Psoas muscle (tissue), 8 donors: ENCODE results near the gene FTO. TPM values are rescaled to one million over a fixed set of nuclear protein-coding genes. Genes with fewer than 3 reads are reported as not detected.
"Not testable (repeated sequence)": the region's sequence is repeated elsewhere in the genome, so short reads cannot be mapped to it uniquely, and the experiment has no call there.

ENCODE experiments used
- ATAC-seq, 4 donors: fragments of 200-7000 bp; cut with Tn5 transposase; one replicate each; pipeline ENCODE4 v1.9.1; 2020; ENCODE audit warnings: moderate library complexity in 3 of 4, mild to moderate bottlenecking in 2 of 4
- DNase-seq, 2 donors: peaks; one replicate each; pipeline ENCODE4 v3.0.0-alpha.2; 2020
- H3K27ac ChIP-seq: fragments of 200-600 bp; one replicate; pipeline ENCODE4 v1.8.0; 2022
- H3K27me3 ChIP-seq, 3 donors: fragments of 200-600 bp in 1 of 3; one replicate each; pipeline versions ENCODE4 v1.6.1 to v1.8.0; 2013 to 2022; ENCODE audit warnings: low read length in 2 of 3, mild to moderate bottlenecking in 2 of 3, moderate library complexity in 1 of 3; ENCODE audit not compliant: insufficient read depth in 3 of 3
- H3K36me3 ChIP-seq, 2 donors: fragments of 200-600 bp in 1 of 2; one replicate each; pipeline versions ENCODE4 v1.6.1 to v1.8.0; 2013 to 2022; ENCODE audit warnings: low read depth in 1 of 2, mild to moderate bottlenecking in 1 of 2, moderate library complexity in 1 of 2; ENCODE audit not compliant: insufficient read depth in 1 of 2
- H3K4me1 ChIP-seq: fragments of 200-600 bp; one replicate; pipeline ENCODE4 v1.8.0; 2022
- H3K4me3 ChIP-seq: fragments of 200-600 bp; one replicate; pipeline ENCODE4 v1.8.0; 2022; ENCODE audit warnings: mild to moderate bottlenecking
- H3K9me3 ChIP-seq: fragments of 200-600 bp; one replicate; pipeline ENCODE4 v1.8.0; 2022
- CTCF ChIP-seq: fragments of 200-600 bp; IDR thresholded peaks from one replicate; pipeline ENCODE4 v1.8.0; 2022; ENCODE audit warnings: antibody characterized with exemption
- WGBS, 3 donors: extraction: QIAGEN DNeasy Blood & Tissue Kit; methylation state at CpG; one replicate each; pipeline versions ENCODE4 v1.1.6 to v1.1.7; 2013; 5-methylcytosine and 5-hydroxymethylcytosine counted together
- intact Hi-C, 2 donors: fragments of 100-400 bp; cut with DNase I; formaldehyde crosslinking; loops; one replicate each; pipeline versions ENCODE4 v1.11.0 to v1.14.2; 2022
- polyA plus RNA-seq, 3 donors: library from polyadenylated mRNA; stranded (reverse); fragments of 200-250 nt; gene quantifications; one replicate each; pipeline ENCODE4 v1.2.3, GENCODE V29; 2013
- total RNA-seq, 4 donors: library from RNA; stranded (reverse); fragmentation: NEBNext Ultra II Directional in 2 of 4; extraction: Animal tissue kit (Norgen Biotek cat#: 25700) in 2 of 4; gene quantifications; one replicate each; pipeline versions ENCODE4 v1.2.1 to v1.2.4, GENCODE V29; 2021 to 2023
- donor health status: healthy with polysubstance abuse.
- donor health status: DM: no; HTN: no; CAD: no; lungs with moderate emphysema.
- donor health status: Bipolar disorder and iron deficiency.
- donor health status: healthy.
- donor health status: DM: yes; HTN: yes; CAD: no.
- donor health status: DM: no; HTN: no; CAD: no.
- donor health status: DM: no; HTN: no; CAD: no.
- donor health status: DM: yes; HTN: yes; CAD: no.

FTO gene
- total and polyA plus RNA-seq, 7 donors = 14.2 to 67.6 (median 47.4) TPM

DNA sequence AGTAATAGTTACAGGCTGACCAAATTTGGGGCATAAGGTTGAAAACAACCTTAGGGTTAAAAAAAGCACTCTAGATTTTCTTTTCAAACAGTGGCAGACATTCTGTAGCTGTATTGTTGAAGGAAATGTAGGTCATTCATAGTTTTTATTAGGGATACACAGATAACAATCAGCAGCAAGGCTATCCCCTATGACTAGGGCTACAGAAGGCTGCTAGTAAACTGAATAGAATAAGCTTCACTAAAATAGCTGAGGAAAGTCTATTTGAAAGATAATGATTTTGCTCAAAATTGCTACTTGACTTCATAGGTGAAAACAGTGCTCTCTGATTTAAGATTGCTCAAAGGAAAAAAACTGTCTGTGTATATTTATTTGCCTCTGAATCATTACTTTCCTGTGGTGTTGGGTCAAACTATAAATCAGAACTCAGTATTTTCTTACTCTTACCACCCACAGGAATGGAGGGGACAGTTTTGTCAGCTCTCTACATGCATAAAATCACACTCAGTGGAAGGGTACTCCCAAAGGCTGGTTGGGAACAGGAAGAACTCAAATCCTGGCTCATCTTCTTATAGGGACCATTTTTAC is 25.1 kb upstream of the FTO start:
- no peaks in the 10 kb centered on the region for H3K27me3 ChIP-seq
- ATAC-seq = no peak
- no peak overlapping the region for H3K27ac ChIP-seq
- H3K4me3 ChIP-seq = no peak overlapping the region
- no peak for TF ChIP-seq CTCF
- intact Hi-C loops = no loop called here
- no peak for DNase-seq
- no peaks in the 10 kb centered on the region for H3K4me1 ChIP-seq
- no peaks in the 10 kb centered on the region for H3K36me3 ChIP-seq
- no peaks in the 10 kb centered on the region for H3K9me3 ChIP-seq

- Histone ChIP-seq H3K4me3 (no peak overlapping the region), H3K9me3 (no peaks in the 10 kb centered on the region), H3K27me3 (no peaks in the 10 kb centered on the region), H3K27ac (no peak overlapping the region), H3K36me3 (peaks cover 2 to 12% of the 10 kb centered on the region in 2 donors), H3K4me1 (no peaks in the 10 kb centered on the region)
- 84 to 96% (median 94%) methylated on average over 2 of the region's 2 CpGs for WGBS, 3 donors
- DNase-seq (no peak), ATAC-seq (no peak)
- intact Hi-C loops = no loop called here
- no peak for TF ChIP-seq CTCF
These were observed 23.2 kb upstream of the FTO start for GRCh38 chr16:53680756-53681155.

DNA sequence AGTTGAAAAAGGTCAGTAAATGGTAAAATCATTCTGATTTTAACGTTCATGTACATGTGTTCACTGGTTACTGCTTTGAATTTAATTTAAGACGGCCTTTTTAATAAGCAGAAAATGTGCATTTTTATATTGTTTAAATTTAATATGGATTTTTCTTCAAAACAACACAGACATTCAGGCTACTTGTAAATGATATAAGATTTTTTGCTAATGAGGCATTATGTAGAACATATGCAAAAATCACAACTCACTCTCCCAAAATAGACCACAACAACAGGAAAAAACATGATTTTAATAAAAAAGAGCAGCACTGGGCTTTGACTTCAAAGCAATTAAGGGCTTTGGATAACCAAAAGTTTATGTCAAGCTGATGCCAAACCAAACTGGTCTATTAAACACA is 22.6 kb upstream of the FTO start:
- H3K27me3 ChIP-seq = no peaks in the 10 kb centered on the region
- no peaks in the 10 kb centered on the region for H3K9me3 ChIP-seq
- no peak overlapping the region for H3K27ac ChIP-seq
- TF ChIP-seq CTCF = no peak
- H3K4me1 ChIP-seq = no peaks in the 10 kb centered on the region
- intact Hi-C loops = no loop called here
- H3K36me3 ChIP-seq = peaks cover 2 to 12% of the 10 kb centered on the region in 2 donors
- 65 to 71% (median 66%) methylated on average over 2 of the region's 2 CpGs for WGBS, 3 donors
- DNase-seq = no peak
- no peak for ATAC-seq
- H3K4me3 ChIP-seq = no peak overlapping the region

DNA sequence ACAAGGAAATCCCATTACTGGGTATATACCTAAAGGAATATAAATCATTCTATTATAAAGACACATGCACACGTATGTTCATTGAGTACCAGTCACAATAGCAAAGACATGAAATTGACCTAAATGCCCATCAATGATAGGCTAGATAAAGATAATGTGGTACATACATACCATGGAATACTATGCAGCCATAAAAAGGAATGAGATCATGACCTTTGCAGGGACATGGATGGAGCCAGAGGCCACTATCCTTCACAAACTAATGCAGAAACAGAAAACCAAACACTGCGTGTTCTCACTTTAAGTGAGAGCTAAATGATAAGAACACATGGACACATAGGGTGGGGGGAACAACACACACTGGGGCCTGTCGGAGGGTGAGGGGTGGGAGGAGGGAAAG is 18.6 kb upstream of the FTO start:
- H3K27me3 ChIP-seq, H3K4me3 ChIP-seq, DNase-seq, intact Hi-C loops, H3K4me1 ChIP-seq, H3K9me3 ChIP-seq, H3K27ac ChIP-seq, ATAC-seq: not testable (repeated sequence)
- 99 to 100% (median 99%) methylated on average over 3 of the region's 3 CpGs for WGBS, 3 donors
- H3K36me3 ChIP-seq = peaks cover 2 to 17% of the 10 kb centered on the region in 2 donors

- H3K4me3 ChIP-seq = no peak overlapping the region
- intact Hi-C loops = no loop called here
- no peak for DNase-seq
- no peaks in the 10 kb centered on the region for H3K9me3 ChIP-seq
- no peak for TF ChIP-seq CTCF
- no peaks in the 10 kb centered on the region for H3K27me3 ChIP-seq
- WGBS, 3 donors = 87 to 94% (median 90%) methylated on average over 3 of the region's 3 CpGs
- no peak overlapping the region for H3K27ac ChIP-seq
- H3K36me3 ChIP-seq = peaks cover 2 to 17% of the 10 kb centered on the region in 2 donors
- no peaks in the 10 kb centered on the region for H3K4me1 ChIP-seq
- no peak for ATAC-seq
These were observed 17.2 kb upstream of the FTO start for GRCh38 chr16:53686710-53687109.
